H1 (cell line): ENCODE measurements around the gene FIS1. TPM values are rescaled to one million over a fixed set of nuclear protein-coding genes. Genes with fewer than 3 reads are reported as not detected.

ENCODE experiments used
- CTCF ChIA-PET: fragments of 300-600 bp; sonication (Branson Sonifier 250); formaldehyde crosslinking; loops from one replicate; lab custom pipeline; 2021; ENCODE audit not compliant: partially characterized antibody; lab: Charles Lee
- POLR2A ChIA-PET: fragments of 300-600 bp; sonication (Branson Sonifier 250); formaldehyde crosslinking; loops from one replicate; lab custom pipeline; 2021; ENCODE audit warnings: inconsistent platforms; ENCODE audit not compliant: partially characterized antibody; lab: Charles Lee
- DNase-seq, 2 experiments: peaks; one replicate each; pipeline versions ENCODE4 v3.0.0 to v3.0.0-alpha.2; 2010 to 2022; ENCODE audit warnings: low spot score in 2 of 2, low read depth in 1 of 2, mixed read lengths in 1 of 2
- FAIRE-seq: peaks from 2 replicates; lab custom pipeline; 2011; peaks lifted over from hg19 to GRCh38; lab: Jason Lieb, UNC
- H2AFZ ChIP-seq: 2 replicates; pipeline ENCODE4 v1.8.1; 2012; ENCODE audit warnings: low read length, inconsistent platforms
- H2AK5ac ChIP-seq: 2 replicates; pipeline ENCODE4 v1.6.1; 2013; ENCODE audit warnings: low read depth, low read length
- H2BK120ac ChIP-seq: replicated peaks from 2 replicates; pipeline ENCODE3; 2013; ENCODE audit warnings: low read depth, low read length, inconsistent platforms
- H2BK12ac ChIP-seq: 2 replicates; pipeline ENCODE4 v1.6.1; 2013; ENCODE audit warnings: low read depth, low read length
- H2BK15ac ChIP-seq: 2 replicates; pipeline ENCODE4 v1.6.1; 2013; ENCODE audit warnings: low read length
- H2BK20ac ChIP-seq: 2 replicates; pipeline ENCODE4 v1.6.1; 2013; ENCODE audit warnings: low read length
- H2BK5ac ChIP-seq: 2 replicates; pipeline ENCODE4 v1.6.1; 2013; ENCODE audit warnings: low read depth, low read length
- H3K14ac ChIP-seq: 2 replicates; pipeline ENCODE4 v1.6.1; 2013; ENCODE audit warnings: inconsistent platforms; ENCODE audit not compliant: insufficient read length
- H3K18ac ChIP-seq: 2 replicates; pipeline ENCODE4 v1.6.1; 2013; ENCODE audit warnings: low read length; ENCODE audit errors: extremely low read depth
- H3K23ac ChIP-seq: 2 replicates; pipeline ENCODE4 v1.6.1; 2013; ENCODE audit warnings: inconsistent platforms; ENCODE audit not compliant: insufficient read length
- H3K23me2 ChIP-seq: 2 replicates; pipeline ENCODE4 v1.6.1; 2013; ENCODE audit warnings: low read depth, low read length
- H3K27ac ChIP-seq: 2 replicates; pipeline ENCODE4 v1.6.1; 2011; ENCODE audit warnings: low read depth, low read length, inconsistent platforms
- H3K27me3 ChIP-seq, 4 experiments: replicated peaks in 1 of 4; 1 replicate in 1 of 4; 2 replicates in 3 of 4; pipeline versions ENCODE4 v1.6.1 to v1.8.1; 2011 to 2013; ENCODE audit warnings: low read length in 3 of 4, mild to moderate bottlenecking in 3 of 4, inconsistent platforms in 2 of 4, mixed read lengths in 2 of 4, moderate library complexity in 1 of 4; ENCODE audit not compliant: control insufficient read depth in 3 of 4, insufficient read depth in 3 of 4; ENCODE audit errors: extremely low read depth in 1 of 4
- H3K36me3 ChIP-seq, 4 experiments: 2 replicates each; pipeline versions ENCODE4 v1.6.1 to v1.8.1; 2011 to 2013; ENCODE audit warnings: mild to moderate bottlenecking in 4 of 4, low read length in 3 of 4, moderate library complexity in 2 of 4, control low read depth in 1 of 4, inconsistent platforms in 1 of 4; ENCODE audit not compliant: insufficient read depth in 4 of 4, control insufficient read depth in 2 of 4
- H3K4ac ChIP-seq: replicated peaks from 2 replicates; pipeline ENCODE3; 2013; ENCODE audit warnings: low read length, low read depth, mixed read lengths, inconsistent platforms; ENCODE audit not compliant: insufficient read length
- H3K4me1 ChIP-seq, 4 experiments: replicated peaks in 1 of 4; 1 replicate in 1 of 4; 2 replicates in 3 of 4; pipeline versions ENCODE4 v1.6.1 to v1.8.1; 2011 to 2013; ENCODE audit warnings: low read length in 3 of 4, inconsistent platforms in 2 of 4, mixed read lengths in 1 of 4; ENCODE audit not compliant: insufficient read depth in 4 of 4, control insufficient read depth in 3 of 4
- H3K4me2 ChIP-seq, 2 experiments: 2 replicates each; pipeline versions ENCODE4 v1.6.1 to v1.8.1; 2011 to 2013; ENCODE audit warnings: low read depth in 2 of 2, low read length in 2 of 2, control low read depth in 1 of 2, inconsistent platforms in 1 of 2, mild to moderate bottlenecking in 1 of 2; ENCODE audit not compliant: insufficient read depth in 1 of 2
- H3K4me3 ChIP-seq, 4 experiments: fragments of 200-600, 300-600 bp in 1 of 4; sonication (generic), shearing (Covaris generic), sonication (Bioruptor Twin) in 1 of 4; 2 replicates each; pipeline versions ENCODE4 v1.5.1 to v1.8.1; 2011 to 2016; ENCODE audit warnings: low read length in 4 of 4, low read depth in 3 of 4, control low read depth in 2 of 4, inconsistent platforms in 2 of 4, mild to moderate bottlenecking in 2 of 4, mixed read lengths in 1 of 4, moderate library complexity in 1 of 4; ENCODE audit not compliant: insufficient read depth in 2 of 4; ENCODE audit errors: extremely low read depth in 1 of 4
- H3K56ac ChIP-seq: replicated peaks from 2 replicates; pipeline ENCODE3; 2013; ENCODE audit warnings: low read depth, mild to moderate bottlenecking, mixed read lengths, low read length, inconsistent platforms; ENCODE audit not compliant: insufficient read length
- H3K79me1 ChIP-seq: 2 replicates; pipeline ENCODE4 v1.6.1; 2013; ENCODE audit warnings: low read depth, low read length, control low read depth
- H3K79me2 ChIP-seq, 2 experiments: 2 replicates each; pipeline versions ENCODE4 v1.6.1 to v1.8.1; 2012 to 2013; ENCODE audit warnings: low read length in 2 of 2, mild to moderate bottlenecking in 2 of 2, inconsistent platforms in 1 of 2; ENCODE audit not compliant: insufficient read depth in 2 of 2, control insufficient read depth in 1 of 2
- H3K9ac ChIP-seq, 4 experiments: replicated peaks in 1 of 4; 1 replicate in 1 of 4; 2 replicates in 3 of 4; pipeline versions ENCODE4 v1.6.1 to v1.8.1; 2011 to 2013; ENCODE audit warnings: low read depth in 3 of 4, low read length in 3 of 4, control low read depth in 2 of 4, mild to moderate bottlenecking in 2 of 4, moderate library complexity in 2 of 4, inconsistent platforms in 1 of 4; ENCODE audit errors: extremely low read depth in 1 of 4
- H3K9me3 ChIP-seq, 2 experiments: 2 replicates each; pipeline versions ENCODE4 v1.6.1 to v1.8.1; 2012 to 2013; ENCODE audit warnings: mild to moderate bottlenecking in 2 of 2, moderate library complexity in 2 of 2, control low read depth in 1 of 2, inconsistent platforms in 1 of 2, low read depth in 1 of 2, low read length in 1 of 2, mixed read lengths in 1 of 2; ENCODE audit not compliant: insufficient read depth in 2 of 2
- H4K20me1 ChIP-seq, 2 experiments: replicated peaks in 1 of 2; 2 replicates each; pipeline versions ENCODE3 to v1.8.1; 2011 to 2013; ENCODE audit warnings: inconsistent platforms in 2 of 2, low read length in 2 of 2, mild to moderate bottlenecking in 1 of 2; ENCODE audit not compliant: insufficient read depth in 2 of 2, control insufficient read depth in 1 of 2
- H4K5ac ChIP-seq: 2 replicates; pipeline ENCODE4 v1.6.1; 2013; ENCODE audit warnings: low read length, low read depth, mixed read lengths, inconsistent platforms; ENCODE audit not compliant: insufficient read length
- H4K8ac ChIP-seq: 2 replicates; pipeline ENCODE4 v1.8.0; 2013; ENCODE audit warnings: mild to moderate bottlenecking, moderate library complexity, low read length, inconsistent platforms; ENCODE audit not compliant: insufficient read depth; ENCODE audit errors: extremely low read depth
- H4K91ac ChIP-seq: replicated peaks from 2 replicates; pipeline ENCODE3; 2013; ENCODE audit warnings: low read length, mixed read lengths, inconsistent platforms; ENCODE audit not compliant: insufficient read length
- CBX5 ChIP-seq: fragments of 300-800, 300-1000 bp; sonication (generic); IDR thresholded peaks from 2 replicates; pipeline ENCODE4 v1.7.1; 2016; ENCODE audit warnings: antibody characterized with exemption, low read length, low read depth
- CBX8 ChIP-seq: fragments of 300-800, 300-1000 bp; sonication (generic); IDR thresholded peaks from 2 replicates; pipeline ENCODE4 v1.7.1; 2016; ENCODE audit warnings: low read depth, low read length, borderline replicate concordance
- CHD2 ChIP-seq: IDR thresholded peaks from 2 replicates; pipeline ENCODE4 v1.6.1; 2012; ENCODE audit warnings: low read length, improper control_type of control experiment
- CTBP2 ChIP-seq: IDR thresholded peaks from 2 replicates; pipeline ENCODE4 v1.7.0; 2011; ENCODE audit warnings: borderline replicate concordance, mild to moderate bottlenecking, moderate library complexity, mixed read lengths, low read length; ENCODE audit not compliant: insufficient read depth, insufficient read length
- SIRT6 ChIP-seq: IDR thresholded peaks from one replicate; pipeline ENCODE4 v1.7.1; 2012; ENCODE audit warnings: low read length, inconsistent platforms
- YY1 ChIP-seq: IDR thresholded peaks from 2 replicates; pipeline ENCODE4 v1.6.1; 2011; ENCODE audit warnings: low read depth, mild to moderate bottlenecking, low read length
- WGBS, 2 experiments: shearing (Covaris generic) in 1 of 2; methylation state at CpG; one replicate each; pipeline versions ENCODE4 v1.1.6 to v1.1.7; 2013 to 2015; ENCODE audit warnings: low lambda C conversion rate in 2 of 2, mixed read lengths in 2 of 2, inconsistent platforms in 1 of 2, low coverage in 1 of 2, missing lambda C conversion rate in 1 of 2; ENCODE audit not compliant: insufficient replicate concordance in 2 of 2, insufficient coverage in 1 of 2, insufficient read length in 1 of 2; ENCODE audit errors: extremely low coverage in 1 of 2, missing lambda C conversion rate in 1 of 2; 5-methylcytosine and 5-hydroxymethylcytosine counted together
- polyA plus RNA-seq, 7 experiments: library from polyadenylated mRNA; depleted of rRNA in 3 of 7; stranded (reverse) in 5 of 7; unstranded in 2 of 7; fragments of >200 nt in 5 of 7; fragments of 200-250 nt in 2 of 7; gene quantifications; 1 replicate in 5 of 7; 2 replicates in 1 of 7; 4 replicates in 1 of 7; pipeline versions ENCODE4 v1.2.1 to v1.2.3, GENCODE V29; 2011 to 2013; ENCODE audit warnings: missing spikeins in 2 of 7, mixed read lengths in 2 of 7
- total RNA-seq: library from RNA; stranded (reverse); fragmentation: NEBNext Ultra II Directional; extraction: Animal tissue kit (Norgen Biotek cat#: 25700); gene quantifications from 2 replicates; pipeline ENCODE4 v1.2.1, GENCODE V29; 2021

Gene FIS1
- total and polyA plus RNA-seq, 2 of the 8 experiments (the other 6 are each of a cell fraction or from before 2014, with no cell fraction given) = 128 to 195 TPM

DNA sequence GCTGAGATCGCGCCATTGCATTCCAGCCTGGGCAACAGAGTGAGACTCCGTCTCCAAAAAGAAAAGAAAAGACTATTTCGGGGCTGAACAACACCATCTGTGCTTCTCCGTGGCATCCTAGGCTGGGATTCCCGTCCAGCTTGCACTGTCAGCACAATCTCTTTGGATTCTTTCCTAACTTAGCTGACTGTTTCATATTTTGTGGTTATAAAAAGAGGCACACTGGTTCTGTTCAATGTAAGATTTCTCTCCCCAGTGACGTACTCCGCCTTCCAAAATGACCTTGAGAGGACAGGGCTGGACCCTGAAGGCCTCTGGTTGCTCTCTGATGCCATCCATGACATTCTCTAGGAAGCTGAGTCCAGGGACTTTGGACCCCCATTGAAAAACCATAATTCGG is 18.2 kb downstream of the FIS1 start:
- CTCF ChIA-PET = interaction anchor here (0.7 to 4.1 kb wide), 6 partner anchors 8 to 82 kb away, joined by 3 to 18 read pairs (median 6); partner anchors contain the start of genes CLDN15 and FIS1
- Histone ChIP-seq H4K5ac (no peak overlapping the region), H2BK120ac (no peak overlapping the region), H3K14ac (no peak overlapping the region), H3K36me3 (peaks cover 2 to 9% (median 5%) of the 10 kb centered on the region in 4 experiments; a peak in 7 of 8 replicates), H2BK5ac (no peak overlapping the region), H4K20me1 (peaks cover 0 to 5% of the 10 kb centered on the region in 2 experiments), H3K9ac (no peak overlapping the region), H4K91ac (no peak overlapping the region), H3K4me3 (no peak overlapping the region), H3K79me1 (no peaks in the 10 kb centered on the region; the same call in 1 of the 2 replicates), H2BK12ac (no peak overlapping the region), H2AK5ac (no peak overlapping the region), H4K8ac (no peak overlapping the region), H3K23ac (no peak overlapping the region), H3K4me2 (no peak overlapping the region), H3K23me2 (no peaks in the 10 kb centered on the region), H3K27me3 (no peaks in the 10 kb centered on the region), H2AFZ (no peak overlapping the region), H3K4me1 (peaks cover 0 to 11% (median 1%) of the 10 kb centered on the region in 4 experiments; a peak in 4 of 7 replicates), H3K18ac (no peak overlapping the region), H2BK20ac (no peak overlapping the region), H3K56ac (no peak overlapping the region), H3K79me2 (no peaks in the 10 kb centered on the region; a peak in 1 of 4 replicates), H2BK15ac (no peak overlapping the region), H3K4ac (no peak overlapping the region), H3K9me3 (no peaks in the 10 kb centered on the region), H3K27ac (no peak overlapping the region)
- no peak for FAIRE-seq
- DNase-seq = no peak
- POLR2A ChIA-PET = interaction anchor here (1.2 to 1.6 kb wide), 3 partner anchors 8 to 10 kb away, joined by 3 to 5 read pairs (median 4); partner anchors contain the start of gene ZNHIT1
- 90% methylated on average over 9 of the region's 9 CpGs; no CpG with 5 or more reads in 1 of the 2 experiments for WGBS, 2 experiments
- TF ChIP-seq SIRT6 (no peak), CBX8 (no peak), CTBP2 (no peak), CHD2 (no peak), CBX5 (no peak), YY1 (no peak)
